ENCODE results near the gene GGT5.
"Not testable (repeated sequence)": the region's sequence is repeated elsewhere in the genome, so short reads cannot be mapped to it uniquely, and the experiment has no call there.

GRCh38 chr22:24287212-24287611 lies 42.3 kb upstream of the GGT5 start:
- not testable (repeated sequence) for TF ChIP-seq POLR2A (IDR thresholded peaks at IDR 0.05); CTCF (IDR thresholded peaks at IDR 0.05 in 4 of 5, conservative IDR thresholded peaks at IDR 0.05 in 1 of 5)
